Inferior parietal cortex (tissue), 1 donor: ENCODE measurements around the gene PTPN2.

Source experiments
- DNase-seq: peaks from one replicate; pipeline ENCODE4 v3.0.0-alpha.2; 2016; ENCODE audit errors: extremely low spot score

Gene PTPN2

DNA sequence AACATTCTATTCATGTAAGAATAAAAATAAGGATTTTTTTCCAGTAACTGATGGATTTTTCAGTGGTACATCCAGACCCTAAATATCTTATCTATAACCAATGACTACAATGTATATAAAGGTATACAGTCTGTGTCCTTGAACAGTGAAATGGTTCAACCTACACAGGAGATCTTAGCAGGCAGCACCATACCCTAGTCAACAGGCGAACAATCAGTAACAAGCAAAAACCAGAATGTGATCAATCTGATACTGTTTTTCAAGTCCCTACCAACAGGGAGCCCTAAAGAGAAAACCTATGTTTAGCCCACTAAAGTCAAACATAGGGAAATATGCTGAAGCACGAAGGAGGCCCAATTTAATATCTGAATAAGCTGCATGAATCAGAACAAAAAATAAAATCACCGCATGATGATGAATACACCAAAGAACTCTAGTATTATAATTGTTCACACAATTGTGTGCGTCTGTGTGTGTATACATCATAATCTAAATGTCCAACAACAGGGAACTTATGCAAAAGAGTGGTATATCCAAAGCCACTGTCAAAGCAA is 26.0 kb downstream of the PTPN2 start:
- DNase-seq: no peak

DNA sequence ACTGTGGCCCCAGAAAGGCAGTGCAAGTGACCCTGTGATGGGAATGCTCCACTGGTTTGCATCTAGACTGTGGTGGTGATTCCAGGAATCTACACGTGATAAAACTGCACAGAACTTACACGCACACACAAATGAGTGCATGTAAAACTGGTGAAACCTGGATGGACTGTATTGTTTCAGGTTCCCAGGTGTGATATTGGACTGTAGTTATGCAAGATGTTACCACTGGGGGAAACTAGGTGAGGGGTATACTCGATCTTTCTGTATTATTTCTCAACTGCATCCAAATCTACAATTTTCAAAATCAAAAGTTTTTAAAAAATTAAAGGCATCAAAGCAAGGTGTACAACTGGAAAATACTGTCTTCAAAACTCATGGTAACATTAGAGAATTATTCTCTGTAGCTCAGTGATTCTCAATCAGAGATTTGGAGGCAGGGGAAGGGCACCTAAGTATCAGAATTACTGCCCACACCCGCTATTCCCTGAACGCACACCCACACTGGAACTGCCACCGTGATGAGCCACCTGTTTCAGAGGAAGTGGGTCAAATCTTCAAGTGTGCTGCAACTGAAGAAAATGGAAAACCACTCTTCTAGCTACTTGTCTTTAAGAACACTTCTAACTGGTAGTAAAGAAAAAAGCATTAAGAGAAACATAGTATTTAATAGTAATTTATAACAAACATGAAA is 26.7 kb downstream of the PTPN2 start:
- DNase-seq: no peak

DNA sequence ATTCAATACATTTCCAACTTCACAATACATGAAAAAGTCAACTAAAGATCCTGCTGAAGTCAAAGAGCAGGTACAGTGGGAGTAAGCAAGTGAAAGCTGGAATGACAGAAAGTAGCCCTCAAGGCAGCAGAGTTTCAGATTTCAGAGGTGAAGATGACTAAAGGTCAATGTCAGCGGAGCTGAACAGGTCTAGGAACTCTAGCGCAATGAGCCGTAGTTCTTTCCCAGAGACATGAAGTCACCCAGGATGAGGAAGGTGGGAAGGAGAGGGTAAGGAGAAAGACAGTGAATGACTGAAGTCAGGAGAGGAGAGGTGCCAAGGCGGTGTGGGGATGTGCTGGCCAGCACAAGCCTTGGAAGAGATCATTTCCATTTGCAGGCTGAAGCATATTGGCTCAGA is 28.1 kb downstream of the PTPN2 start:
- DNase-seq: no peak

DNA sequence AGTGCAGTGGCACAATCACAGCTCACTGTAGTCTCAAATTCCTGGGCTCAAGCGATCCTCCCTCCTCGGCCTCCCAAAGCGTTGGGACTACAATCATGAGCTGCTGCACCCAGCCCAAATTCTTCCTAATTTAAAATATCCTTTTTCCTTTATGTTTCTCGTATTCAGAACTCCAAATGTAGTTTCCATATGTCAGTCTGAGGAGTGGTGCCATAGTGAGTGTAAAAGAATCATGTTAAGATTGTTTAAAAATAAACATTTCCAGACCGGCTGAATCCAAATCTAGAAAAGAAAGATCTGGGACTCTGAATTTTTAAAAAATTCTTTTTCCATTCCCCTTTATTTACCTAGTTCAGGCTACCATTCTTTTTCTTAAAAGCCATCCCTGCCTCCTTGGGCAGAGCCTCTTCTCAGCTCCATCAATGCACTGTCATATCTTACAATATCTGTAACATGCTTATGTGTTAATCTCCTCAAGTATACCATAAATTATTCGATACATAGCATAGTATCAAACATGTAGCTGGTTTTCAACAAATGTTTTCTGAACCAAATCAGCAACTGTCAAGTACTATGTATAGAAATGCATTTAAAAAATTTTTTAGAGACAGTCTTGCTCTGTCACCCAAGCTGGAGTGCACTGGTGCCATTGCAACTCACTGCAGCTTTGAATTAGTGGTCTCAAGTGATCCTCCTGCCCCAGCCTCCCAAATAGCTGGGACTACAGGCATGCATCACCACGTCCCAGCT is 31.3 kb downstream of the PTPN2 start:
- no peak for DNase-seq

DNA sequence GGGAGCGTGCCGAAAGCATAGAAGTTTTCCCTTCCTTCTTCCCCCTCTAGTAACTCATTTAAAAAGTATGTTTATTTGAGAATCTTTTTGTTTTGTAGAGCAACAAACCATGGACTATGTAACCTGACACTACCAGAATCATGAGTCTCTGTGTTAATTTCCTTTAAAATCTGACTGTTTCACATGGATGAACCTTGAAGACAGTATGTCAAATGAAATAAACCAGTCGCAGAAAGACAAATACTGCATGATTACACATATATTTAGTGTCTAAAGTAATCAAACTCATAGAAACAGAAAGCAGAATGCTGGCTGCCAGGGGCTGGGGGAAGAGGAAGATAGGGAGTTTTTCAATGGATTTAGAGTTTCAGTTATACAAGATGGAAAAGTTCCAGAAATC is 32.3 kb downstream of the PTPN2 start:
- DNase-seq: no peak

DNA sequence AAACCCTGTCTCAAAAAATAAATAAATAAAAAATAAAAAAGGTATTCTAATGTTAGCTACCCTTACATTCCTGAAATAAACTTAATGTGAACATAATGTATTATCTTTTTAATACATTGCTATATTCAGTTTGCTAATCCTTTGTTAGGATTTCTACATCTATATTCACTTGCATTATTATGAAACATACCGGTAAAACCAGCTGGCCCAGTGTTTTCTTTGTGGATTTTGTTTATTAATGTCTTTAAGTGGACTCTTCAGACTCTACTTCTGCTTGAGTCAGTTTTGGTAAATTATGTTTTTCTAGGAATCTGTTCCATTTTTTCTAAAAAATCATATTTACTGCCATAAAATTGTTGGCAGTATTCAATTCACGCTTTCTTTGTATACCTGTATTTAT is 34.5 kb downstream of the PTPN2 start:
- no peak for DNase-seq

DNA sequence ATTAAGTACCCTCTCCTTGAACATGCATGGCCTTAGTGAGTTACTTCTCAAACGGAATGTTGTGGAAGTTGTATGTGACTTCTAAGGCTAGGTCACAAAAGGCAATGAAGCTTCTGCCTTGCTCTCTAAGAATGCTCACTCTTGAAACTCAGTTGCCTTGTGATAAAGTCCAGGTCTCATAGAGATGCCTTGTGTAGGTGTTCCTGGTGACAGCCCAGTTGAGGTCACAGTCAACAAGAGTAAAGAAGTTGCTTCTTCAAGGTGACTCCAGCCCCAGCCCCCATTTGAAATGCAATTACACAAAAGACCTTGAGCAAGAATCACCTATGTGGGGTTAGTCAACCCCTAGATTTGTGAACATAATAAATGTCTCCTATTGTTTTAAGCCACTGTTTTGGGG is 35.6 kb downstream of the PTPN2 start:
- DNase-seq: no peak

DNA sequence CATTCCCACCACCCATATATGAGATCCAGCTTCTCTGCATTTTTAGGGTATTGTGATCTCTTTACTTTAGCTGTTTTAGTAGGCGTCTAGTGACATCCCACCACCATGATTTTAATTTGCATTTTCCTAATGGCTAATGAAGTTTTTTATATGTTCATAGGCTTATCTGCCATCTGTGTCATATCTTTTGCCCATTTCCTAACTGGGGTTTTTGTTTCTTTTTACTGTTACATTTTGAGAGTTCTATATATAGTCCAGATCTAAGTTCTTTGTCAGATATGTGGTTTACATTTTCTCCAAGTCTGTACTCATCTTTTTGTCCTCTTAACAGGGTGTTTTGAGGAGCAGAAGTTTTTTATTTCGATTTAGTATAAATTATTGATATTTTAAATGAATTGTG is 39.6 kb downstream of the PTPN2 start:
- no peak for DNase-seq

DNA sequence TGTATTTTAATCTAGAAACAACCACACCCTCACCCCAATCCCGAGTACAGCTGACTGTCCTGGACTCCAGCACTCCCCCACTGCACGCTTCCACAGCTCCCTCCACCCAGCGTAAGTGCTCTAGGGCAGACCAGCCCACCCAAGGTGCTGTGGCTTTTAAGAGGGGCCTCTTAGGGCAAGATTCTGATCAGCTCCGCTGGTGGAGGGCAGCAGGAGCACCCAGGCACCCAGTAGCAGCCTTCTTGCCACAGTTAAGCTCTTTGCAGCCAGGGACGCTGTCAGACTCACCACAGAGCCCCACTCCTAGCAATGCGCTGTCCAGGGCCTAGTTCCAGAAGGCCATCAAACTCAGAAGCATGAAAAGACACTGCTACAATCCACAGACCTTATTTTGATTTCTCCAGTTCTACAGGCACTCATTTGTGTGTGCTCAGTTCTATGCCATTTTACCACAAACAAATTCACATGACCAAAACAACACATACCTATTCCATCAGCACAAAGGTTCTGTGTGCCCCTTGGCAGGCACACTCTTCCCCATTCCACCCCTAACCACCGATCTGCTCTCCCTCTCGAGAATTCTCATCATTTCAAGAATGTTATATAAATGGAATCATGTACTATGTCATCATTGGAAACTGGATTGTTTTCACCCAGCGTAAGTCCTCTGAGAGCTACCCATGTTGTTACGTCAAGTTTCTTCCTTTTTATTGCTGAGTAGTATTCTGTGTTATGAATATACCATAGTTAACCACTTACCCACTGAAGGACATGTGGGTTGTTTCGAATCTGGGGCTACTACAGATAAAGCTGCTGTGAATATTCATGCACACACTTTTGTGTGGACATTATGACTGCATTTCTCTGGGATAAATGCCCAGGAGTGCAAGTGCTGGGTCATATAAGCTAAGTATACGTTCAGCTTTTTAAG is 40.4 kb downstream of the PTPN2 start:
- DNase-seq: no peak

DNA sequence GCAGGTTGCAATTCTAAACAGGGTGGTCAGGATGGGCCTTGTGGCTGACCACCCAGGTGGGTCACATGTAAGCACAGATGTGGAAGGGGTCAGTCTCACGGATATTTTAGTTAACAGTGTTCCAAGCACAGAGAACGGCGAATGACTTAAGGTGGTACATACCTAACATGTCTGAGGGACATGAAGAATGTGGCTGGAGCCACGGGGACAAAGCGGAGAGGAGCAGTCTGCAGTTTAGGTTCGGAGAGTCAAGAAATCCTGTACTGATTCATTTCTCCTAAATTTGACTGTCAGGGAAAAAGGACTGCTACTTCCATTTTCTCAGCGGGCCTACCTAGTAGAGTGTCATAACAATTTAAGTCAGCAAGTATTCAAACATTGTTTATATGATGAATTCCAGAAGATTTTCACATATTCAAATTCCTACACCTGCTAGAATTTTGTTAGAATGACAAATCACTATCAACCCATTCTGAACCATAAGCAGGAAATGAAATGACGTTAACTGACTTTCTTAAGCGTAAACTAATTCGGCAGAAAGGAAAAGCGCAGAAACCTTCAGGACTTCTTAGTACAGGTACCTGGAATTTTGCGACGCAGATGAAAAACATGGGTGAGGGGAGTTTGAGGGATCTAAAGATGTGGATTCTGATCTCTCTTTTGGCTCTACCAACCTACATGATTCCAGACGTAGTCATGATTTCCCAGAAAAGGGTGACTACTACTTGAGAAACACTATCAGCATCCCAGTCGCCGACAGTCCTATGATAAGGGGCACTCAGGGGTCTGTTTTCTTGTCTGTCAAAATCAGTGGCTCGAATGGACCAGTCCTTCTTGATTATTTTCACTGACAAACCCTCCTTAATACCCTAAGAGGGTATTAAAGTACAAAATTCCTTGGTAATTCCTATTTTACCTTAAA is 41.3 kb downstream of the PTPN2 start:
- no peak for DNase-seq

DNA sequence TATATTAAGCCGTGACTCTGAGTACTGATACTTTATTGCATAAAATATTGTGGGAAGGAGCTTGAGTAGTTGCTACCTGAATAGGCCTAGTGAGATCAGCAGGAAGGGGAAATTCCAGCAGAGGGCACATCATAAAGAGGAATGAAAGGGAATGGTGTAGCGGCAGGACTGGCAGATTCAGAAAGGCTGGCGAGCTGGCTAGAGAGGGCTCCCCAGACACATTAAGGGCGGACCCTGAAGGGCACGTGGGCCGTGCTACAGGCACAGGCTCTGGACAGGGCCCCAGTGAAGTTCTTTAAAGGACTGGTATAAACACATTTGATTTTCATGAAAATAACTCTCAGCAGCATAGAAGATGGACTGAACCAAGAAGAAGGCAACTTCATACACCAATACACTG is 43.0 kb downstream of the PTPN2 start:
- DNase-seq: no peak

DNA sequence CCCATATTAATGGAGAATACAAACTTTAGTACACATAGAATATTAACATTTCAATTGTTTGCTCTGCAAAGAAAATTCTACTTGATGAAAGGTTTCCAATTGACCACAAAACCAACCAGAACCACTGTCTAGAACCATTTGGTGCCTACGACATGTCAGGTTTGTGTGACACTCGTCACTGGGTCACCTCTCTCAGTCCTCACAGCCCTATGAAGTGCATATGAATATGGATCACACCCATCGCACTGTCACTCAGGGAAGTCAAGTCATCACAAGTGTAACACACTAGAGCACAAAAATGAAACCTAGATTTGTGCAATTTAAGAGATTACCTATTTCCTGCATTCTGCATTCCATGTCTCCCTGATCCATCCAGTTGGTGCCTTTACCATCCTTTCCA is 43.7 kb downstream of the PTPN2 start:
- no peak for DNase-seq

DNA sequence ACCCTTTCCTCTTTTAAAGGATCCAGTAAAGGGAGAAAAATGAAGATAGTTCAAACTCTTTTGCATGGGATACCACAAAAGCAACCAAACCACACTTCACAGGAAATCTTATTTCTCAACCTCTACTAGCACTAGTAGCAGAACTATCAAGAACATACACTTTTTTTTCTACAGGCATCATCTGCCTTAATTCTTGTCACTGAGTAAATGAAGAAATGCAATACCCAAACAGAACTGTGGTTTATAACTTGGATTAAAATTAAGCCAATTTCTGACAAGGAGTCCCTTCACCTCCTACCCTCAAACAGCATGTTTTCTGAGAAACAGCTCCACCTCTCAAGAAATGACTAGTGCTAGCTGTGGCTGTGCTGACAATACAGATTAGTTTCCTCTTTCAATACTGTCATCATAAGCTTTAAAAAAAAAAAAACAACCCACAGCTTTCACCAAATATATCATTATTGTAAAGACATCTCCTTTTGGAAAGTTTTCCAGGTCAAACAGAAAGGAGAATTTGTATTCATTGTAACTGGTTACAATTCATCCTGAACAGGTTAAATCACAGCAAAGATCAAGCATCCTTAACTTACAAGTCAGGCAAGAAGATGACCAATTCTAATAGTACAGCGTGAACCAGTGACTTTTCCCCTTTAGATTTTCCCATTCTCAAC is 44.4 kb downstream of the PTPN2 start:
- DNase-seq: no peak

DNA sequence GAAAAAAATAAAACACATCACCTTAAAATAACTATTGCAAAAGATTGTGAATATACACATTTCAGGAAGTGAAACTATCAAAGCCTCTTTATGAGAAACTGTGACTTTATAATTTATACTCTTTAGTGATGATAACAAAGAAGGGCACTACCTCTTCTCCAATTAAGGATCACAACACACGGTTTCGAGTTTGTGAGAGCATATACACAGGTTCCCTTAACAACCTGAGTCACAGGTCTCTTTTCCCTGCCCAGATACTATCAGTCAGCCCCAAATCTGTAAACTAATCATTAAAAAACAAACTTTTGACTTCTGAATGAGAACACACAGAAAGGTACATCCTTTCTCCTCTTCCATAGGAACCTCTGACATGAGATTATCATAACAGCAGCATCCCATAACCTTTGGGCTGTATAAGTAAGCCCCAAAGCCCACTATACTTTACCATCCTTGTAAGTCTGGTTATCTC is 44.9 kb downstream of the PTPN2 start:
- DNase-seq: no peak

DNA sequence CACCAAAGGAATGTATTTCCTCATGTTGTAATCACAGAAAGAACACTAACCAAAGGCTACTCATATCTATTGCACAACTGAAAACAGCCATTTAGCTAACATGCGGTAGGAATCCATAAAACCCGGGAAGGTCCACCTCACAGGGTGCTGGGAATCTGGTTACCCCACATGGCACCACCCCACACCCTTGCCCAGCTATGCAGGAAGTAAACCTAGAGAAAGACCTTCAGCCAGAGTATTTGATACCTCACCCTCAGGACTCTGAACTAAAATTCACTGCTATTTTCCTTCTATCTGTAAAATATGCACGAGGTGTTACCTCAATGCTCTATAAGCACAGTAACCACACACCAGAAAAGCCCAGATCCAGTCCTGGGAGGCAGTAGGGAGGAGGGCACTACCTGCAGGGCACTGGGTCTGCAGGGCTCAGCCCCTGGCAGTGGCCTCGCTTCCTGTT is 45.8 kb downstream of the PTPN2 start:
- DNase-seq: no peak

DNA sequence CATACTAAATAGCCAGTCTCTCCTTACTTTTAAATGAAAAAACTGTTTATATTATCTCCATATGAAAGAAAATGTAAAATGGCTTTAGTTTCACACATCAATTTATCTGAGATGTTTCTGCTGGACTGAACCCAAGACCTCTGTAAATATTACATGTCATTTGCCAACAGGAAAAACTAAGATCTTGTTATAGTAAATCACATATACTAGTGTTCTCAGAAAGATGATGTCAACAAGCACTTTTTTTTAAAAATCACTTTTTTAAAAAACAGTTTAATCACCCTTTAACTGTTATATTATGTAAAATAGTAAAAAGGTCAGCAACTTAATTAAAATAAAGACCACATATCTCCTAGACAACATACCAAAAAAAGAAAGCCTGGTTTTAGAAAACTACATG is 46.3 kb downstream of the PTPN2 start:
- no peak for DNase-seq

DNA sequence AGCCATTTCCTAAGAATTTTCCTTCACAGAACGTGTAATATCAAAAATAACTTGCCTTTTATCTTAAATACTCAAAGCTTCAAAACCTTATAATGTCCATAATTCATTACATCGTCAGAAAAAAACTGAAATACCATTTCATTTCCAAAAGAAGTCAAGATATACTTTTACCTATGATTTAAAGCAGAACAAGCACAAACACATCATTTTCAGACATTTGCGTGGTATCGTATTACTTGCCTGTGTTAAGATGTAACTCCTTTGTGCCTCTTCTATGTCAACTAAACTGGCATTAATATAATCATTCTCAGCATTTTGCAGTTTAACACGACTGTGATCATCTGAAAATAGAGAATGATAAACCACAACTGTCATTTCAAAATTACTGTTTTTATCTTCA is 47.5 kb downstream of the PTPN2 start:
- no peak for DNase-seq

DNA sequence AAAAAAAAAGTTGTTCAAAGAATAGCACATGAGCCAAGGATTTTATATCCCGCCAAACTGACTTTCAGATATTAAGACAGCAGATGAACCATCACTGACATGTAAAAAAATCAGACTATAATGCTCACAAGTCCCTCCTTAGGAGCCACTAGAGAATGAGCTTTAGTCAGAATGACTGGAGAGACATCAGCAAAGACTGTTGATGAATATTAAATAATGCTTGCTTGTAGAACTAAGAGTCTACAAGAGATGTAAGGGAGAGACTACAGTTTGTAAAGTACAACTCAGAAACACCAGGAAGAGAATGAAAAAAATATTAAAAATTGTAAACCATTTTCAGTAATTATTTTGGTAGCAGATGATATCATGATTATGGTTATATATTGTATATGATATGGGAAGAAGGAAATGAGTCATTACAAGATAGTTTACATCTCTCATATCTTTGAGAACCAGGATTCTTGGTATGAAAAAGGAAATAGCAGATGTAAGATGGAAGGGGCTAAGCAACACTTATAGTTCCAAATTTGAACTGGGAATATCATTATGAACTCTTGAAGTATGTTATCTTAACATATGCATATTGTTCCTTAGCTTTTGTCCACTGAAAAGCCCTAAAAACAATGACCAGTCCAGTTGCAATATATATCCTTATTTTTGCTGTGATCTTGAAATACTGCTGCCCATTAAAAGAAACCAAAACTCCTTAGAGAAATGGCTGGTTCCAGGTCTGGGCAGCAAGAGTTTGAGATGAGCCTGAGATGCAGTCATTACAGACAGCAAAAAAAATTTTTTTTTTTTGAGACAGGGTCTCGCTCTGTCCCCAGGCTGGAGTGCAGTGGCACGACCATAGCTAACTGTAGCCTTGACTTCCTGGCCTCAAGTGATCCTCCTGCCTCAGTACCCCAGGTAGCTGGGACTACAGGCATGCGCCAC is 55.7 kb downstream of the PTPN2 start:
- DNase-seq: no peak

DNA sequence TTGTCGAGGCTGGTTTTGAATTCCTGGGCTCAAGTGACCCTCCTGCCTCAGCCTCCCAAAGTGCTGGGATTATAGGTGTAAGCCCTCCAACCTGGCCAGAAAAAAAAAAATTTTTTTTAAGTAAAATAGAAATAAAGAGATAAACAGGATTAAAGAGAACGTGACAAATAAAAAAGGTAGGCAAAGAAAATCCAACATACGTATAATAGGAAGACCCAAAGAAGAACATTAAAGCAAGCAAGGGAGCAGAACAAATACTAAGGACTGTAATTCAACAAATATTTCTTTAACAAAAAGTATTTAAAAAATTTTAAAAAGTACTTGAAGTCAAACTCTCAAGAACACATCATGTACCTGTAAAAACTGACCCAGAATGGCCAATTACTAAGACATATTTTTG is 56.4 kb downstream of the PTPN2 start:
- no peak for DNase-seq
